Measurements from ENCODE around the gene RAB35. TPM values are rescaled to one million over a fixed set of nuclear protein-coding genes. Genes with fewer than 3 reads are reported as not detected.

The RAB35 gene
- total RNA-seq, 1 donor from 2014 or later = 34.8 TPM

DNA sequence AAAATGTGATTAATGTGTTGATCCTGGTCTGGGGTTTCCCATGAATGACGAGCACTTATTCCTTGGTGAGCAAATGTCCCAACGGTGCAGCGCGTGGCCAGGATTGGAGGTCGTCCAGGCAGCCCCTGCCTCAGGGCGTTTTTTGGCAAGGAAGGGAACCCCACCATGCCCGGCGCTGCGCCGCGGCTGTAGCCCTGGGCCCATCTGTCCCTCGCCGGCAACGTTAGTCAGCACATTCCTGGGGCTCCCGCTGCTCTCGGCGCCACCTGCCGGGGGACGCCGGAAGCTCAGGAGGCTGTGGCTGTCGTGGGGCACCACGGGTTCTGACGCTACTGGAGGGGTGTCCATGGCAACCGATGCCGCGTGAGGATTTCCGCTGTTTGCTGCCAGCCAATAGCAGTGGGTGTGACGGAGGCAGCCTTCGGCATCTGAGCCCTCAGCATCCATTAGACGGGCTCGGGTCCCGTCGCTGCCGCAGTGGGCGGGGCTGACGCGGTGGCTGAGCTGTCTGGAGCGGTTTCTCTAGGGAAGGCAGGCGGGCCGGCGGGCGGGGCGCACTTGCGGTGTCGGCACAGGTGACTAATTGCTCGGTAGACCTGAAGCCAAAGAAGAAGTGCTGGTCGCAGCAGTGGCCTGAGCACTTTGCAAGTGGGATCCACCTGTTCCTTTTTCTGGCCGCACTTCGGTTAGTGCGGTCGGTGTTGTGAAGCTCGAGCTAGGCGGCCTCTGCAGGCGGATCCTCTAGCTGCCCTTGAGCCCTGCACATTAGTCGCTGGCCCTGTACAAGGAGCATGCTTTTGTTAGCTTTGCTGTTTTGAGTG is 29.5 kb downstream of the RAB35 start:
- peak; percentile 99 for DNase-seq

DNA sequence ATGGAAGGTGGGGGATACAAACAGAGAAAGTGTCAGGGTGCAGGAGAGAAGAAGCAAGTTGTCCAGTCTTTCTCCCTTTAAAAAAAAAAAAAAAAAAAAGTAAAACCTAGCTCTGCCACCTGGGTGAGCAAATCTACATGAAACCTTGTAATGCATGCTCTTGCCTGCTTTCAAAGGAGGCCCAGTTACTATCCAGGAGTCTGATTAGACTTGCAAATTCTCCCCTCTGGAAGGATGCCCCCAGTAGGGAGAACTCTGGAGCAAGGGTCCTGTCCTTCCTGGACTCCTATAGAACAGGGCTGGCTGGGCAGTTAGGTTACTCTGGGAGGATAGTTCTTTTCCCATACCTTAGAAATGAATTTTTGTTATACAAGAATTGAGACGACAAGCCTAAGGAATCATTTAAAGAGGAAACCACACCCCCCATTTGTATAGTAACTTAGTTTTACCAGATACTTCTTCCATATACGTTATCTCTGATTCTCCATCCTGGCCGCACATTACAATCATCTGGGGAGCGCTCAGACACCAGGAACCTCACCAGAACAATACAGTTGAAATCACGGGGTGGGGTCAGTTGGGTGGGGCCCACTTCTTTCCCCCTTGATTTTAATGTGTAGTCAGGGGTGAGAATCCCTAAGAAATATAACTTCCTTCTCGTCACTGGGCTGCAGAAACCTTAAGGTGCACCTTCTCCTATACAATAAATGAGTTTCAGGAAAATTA is 30.5 kb downstream of the RAB35 start:
- no peak for DNase-seq

DNA sequence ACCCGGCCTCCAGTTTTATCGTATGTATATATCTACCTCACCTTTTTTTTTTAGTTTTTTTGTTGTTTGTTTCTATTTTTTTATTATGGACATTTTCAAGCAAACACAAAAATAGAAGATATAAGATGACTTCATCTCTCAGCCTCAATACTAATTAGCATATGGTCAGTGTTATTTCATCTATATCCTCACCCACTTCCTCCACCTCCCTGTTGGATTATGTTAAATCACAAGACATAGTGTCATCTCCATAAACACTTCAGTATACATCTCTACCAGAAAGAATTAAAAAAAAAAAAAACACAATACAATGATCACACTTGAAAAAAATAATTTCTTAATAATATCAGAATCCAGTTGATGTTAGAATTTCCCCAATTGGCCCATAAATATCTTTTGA is 34.9 kb downstream of the RAB35 start:
- no peak for DNase-seq

DNA sequence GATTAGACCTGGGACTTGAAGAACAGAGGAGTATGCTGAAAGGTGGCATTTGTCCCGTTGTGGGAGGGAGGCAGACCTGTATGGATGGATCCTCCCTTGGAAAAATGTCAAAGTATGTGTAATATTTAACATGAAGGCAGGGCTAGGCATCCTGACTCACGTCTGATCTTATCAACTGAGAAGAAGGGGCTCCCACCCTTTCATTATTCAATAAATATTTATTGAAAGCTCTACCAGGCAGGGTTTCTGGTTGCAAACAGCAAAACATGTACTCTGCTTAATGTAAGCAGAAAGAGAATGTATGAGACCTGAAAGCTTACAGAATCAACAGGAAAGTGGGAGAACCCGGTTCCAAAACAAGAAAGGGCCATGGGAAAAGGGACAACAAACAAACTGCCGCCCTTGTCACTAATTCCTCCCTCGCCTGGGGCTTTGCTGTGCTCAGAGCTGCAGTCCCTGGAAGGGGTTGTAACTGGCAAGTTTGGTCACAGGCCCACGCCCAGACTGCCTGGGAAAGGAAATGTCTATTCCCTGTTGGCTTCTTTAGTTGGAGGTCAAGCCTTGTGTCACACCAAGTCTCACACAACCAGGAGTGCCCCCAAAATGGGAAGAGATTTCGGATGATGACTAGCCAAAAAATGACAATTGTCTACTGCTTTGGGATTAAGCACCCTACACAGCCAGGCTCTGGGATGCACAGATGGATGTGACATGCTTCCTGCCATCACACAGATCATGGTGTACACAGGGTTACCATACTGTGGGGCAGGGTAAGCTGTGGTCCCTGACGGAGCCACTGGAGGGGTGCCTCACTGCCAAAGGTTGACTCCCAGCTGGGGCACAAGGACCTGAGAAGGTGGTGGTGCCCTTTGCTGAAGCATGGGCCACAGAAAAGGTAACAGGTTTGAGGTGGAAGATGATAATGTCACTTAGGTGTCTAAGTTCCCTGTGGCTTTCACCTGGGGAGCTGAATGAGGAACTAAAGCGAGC is 36.8 kb downstream of the RAB35 start:
- no peak for DNase-seq

DNA sequence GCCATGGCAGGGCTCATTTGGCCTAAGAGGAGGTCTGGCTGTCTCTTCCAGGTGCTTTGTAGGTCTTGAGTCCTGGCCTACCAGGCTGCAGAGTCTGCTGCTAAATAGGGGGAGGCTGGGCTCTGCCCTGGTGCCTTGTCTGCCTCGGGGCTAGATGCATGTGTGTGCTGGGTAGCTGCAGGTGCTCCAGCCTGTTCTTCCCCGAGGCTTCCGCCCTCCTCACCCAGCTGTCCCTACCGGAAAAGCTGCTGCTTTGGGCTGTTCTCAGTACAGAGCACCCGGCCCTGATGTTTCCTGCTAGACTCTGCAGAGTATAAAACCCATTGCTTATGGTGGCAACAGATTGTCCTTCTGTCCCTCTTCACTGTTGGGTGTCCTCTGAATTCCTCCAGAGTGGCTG is 37.7 kb downstream of the RAB35 start:
- no peak for DNase-seq

DNA sequence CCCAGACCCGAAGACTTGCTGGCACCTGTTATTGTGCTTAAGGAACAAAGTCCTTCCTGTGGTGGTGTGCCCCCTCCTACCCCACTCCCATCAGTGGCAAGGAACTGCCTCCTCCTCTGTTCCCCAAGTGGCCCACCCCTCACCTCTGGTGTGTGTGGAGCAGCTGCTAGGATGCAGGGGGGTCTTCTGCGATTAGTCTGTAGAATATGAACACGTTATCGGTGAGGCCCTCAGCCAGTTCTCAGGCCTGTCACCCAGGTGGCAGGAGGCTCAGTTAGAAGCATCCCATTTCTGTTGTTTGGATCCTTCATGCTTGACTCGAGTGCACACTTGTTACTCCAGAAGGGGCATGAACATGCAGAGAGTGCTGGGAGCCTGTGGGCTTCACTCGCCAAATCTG is 39.3 kb downstream of the RAB35 start:
- no peak for DNase-seq

DNA sequence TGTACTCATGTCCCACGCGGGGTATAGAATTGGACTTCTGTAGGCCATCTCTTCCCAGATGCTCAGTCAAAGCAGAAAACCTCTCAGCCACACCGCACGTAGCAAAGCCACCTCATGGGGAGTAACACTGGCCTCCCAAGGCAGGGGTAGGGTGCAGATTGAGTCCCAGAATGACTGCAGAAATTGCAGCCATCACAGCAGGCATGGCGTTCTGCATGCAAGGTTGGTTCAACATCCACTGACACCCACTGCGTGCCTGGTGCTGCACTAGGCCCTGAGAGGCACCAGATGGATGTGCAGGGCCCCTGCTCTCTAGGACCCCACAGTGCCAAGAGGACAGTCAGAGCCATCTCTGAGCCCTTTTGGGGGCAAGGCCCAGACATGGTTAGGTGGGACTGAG is 39.9 kb downstream of the RAB35 start:
- no peak for DNase-seq

DNA sequence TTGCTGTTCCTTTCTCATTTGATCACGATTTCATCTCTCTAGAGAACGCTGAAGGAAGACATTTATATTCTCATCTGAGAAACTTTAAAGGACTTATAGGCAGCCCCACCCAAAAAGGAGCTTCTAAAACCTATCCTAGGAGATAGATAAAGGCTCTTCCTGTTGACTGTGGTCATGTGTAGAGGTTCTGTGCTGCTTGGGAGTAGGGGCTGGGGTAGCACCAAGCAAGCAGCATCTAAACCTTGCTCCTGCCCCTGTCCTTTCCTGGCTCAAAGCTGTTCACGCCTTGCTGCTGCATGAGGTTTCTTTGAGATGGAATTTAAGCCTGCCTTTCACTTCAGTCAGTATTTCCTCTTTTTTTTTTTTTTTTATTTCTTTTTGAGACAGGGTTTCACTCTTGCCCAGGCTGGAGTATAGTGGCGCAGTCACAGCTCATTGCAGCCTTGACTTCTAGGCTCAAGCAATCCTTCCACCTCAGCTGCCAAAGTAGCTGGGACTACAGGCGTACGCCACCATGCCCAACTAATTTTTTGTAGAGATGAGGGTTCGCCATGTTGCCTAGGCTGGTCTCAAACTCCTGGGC is 41.4 kb downstream of the RAB35 start:
- no peak for DNase-seq

DNA sequence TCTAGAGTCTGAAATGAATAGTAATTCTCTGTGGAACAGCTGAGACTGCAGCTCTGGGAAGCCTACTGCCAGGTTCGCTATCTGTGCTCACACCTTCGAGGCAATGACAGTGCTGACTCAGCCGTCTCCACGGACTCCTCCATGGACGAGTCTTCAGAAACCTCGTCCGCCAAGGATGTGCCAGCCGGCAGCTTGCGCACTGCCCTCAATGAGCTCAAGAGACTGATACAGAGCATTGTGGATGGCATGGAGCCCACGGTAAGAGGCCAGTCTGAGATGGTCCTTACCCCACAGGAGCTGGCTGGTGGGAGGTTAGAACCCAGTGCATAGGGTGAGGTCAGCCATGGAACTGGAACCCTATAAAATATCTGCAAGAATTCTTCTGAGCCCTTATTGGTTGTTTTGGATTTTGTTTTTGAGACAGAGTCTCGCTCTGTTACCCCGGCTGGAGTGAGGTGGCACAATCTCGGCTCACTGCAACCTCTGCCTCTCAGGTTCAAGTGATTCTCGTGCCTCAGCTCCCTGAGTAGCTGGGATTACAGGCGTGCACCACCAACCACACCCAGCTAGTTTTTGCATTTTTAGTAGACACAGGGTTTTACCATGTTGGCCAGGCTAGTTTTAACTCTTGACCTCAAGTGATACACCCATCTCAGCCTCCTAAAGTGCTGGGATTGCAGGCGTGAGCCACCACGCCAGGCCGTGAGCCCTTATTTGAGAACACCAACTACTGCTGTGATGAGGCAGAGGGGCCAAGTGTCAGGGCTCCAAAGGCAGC is 43.9 kb downstream of the RAB35 start:
- DNase-seq = no peak

DNA sequence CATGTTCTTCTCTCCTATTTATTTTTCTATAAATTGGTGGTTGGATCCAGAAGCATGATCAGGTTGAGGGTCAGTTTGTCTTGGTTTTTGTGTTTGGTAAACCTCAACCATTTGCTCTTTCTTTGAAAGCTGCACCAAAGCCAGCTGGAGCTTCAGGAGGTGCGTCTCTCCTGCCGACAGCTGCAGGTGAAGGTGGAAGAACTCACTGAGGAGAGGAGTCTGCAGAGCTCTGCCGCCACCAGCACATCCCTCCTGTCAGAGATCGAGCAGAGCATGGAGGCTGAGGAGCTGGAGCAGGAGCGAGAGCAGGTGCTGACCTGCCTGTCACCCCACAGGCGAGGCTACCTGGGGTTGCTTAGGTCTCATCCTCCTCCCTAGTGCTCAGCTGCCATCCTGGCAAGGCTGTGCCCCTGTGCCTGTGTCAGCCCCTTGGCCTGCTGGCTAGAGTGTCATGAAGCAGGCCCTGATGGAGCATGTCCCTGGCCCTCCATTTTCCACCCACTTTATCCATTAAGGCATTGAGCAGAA is 45.0 kb downstream of the RAB35 start:
- DNase-seq = no peak

DNA sequence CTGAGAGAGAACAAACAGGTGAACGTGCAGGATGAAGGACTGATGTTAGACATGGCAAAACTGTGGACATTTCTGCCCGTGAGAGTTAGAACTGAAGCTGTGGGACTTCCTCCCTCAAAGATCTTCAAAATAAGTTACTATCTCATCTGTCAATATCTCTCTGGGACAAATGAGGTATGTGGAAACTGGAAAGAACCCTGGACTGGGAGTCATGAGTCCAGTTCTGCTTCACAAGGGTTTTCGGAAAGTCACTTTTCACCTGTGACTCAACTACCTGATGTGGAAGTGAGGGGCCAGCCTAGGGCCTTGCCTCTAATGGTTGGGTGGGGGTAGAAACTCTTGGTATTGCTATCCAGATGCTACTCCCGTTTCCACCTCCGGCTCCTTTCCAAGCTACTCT is 47.3 kb downstream of the RAB35 start:
- no peak for DNase-seq

DNA sequence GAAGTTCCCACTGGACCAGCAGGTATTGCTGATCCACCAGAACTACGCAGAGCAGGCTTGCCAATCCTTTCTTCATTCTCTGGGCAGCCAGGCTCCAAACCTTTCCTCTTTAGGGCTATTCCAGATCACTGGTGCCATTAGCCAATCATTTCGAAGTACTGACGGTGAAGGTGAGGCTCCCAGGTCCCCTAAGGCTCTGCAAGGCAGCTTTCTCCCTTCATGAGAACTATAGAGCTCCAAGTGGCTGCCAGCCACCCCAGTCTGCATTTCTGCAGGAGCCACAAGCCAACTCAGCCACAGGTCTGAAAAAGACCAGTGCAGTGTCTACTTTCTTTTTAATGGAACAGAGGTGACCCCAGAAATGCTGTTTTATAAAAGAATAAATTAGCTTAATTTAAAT is 48.7 kb downstream of the RAB35 start:
- no peak for DNase-seq

DNA sequence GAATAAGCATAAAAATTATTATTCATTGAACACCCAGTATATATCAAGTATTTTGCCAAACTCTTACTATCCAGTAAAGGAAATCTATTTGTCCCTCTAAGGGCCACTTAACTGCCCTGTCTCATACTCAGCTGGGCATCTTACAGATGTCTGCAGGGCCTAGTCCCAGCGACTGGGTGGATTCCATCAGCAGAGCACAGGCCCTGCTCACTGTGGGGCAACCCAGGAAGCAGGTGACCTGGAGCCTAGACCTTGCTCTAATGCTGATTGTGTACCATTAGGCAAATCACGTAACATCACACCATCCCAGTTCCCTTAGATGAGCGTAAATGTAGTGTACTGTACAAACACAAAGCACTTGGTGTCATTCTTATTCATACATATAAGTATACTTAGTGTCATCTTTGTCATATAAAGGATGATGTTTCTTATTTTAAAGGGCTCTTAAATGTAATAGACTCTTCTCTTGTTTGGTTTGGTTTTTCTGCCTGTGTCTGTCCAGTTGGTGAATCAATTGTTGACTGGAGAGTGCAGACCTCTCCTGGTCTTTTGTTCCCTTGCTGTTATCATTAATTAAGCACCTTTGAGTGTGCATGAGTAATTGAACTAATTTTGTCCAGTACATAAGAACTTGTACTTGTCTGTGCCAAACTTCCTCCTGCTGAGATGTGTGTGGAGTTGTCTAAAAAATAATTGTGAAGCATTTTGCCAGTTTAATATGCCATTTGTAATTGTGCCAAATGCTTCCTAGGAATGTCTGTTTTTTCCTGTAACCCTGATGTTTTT is 49.3 kb downstream of the RAB35 start:
- no peak for DNase-seq

DNA sequence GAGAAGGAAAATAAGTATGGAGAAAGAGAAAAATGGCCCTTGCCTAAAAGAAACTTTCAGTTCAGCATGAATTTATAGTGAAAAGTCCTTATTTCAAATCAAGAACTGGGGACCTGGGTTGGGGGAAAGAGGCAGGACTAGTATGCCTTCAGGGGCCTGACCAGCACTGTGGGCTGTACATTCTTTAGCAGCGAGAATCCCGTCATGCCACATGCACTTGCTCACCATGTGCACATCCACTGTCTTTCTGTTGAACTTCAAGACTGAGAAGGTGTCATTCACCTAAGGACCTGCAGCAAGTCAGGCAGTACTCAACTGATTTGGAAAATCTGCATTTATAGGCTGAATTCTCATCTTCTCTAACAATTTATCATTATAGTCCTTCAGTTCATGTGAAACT is 50.2 kb downstream of the RAB35 start:
- DNase-seq = no peak

DNA sequence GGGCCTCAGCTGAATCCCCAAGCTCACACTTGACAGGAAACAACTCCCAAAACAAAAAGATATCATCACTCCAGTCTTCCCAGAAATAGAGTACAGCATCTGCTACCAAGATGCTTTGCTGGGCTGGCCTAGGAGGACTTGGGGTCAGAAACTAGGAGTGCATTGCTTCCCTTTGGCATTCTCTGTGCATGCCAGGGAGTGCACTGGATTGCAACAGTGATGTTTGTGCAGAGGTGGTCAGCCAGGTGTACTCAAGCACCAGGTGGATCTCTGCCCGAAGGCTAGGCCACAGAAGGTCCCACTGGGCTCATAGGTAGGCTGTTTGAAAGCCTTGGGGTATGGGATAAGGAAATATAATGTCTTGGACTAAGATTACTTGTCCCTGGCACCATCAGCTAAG is 51.1 kb downstream of the RAB35 start:
- no peak for DNase-seq

DNA sequence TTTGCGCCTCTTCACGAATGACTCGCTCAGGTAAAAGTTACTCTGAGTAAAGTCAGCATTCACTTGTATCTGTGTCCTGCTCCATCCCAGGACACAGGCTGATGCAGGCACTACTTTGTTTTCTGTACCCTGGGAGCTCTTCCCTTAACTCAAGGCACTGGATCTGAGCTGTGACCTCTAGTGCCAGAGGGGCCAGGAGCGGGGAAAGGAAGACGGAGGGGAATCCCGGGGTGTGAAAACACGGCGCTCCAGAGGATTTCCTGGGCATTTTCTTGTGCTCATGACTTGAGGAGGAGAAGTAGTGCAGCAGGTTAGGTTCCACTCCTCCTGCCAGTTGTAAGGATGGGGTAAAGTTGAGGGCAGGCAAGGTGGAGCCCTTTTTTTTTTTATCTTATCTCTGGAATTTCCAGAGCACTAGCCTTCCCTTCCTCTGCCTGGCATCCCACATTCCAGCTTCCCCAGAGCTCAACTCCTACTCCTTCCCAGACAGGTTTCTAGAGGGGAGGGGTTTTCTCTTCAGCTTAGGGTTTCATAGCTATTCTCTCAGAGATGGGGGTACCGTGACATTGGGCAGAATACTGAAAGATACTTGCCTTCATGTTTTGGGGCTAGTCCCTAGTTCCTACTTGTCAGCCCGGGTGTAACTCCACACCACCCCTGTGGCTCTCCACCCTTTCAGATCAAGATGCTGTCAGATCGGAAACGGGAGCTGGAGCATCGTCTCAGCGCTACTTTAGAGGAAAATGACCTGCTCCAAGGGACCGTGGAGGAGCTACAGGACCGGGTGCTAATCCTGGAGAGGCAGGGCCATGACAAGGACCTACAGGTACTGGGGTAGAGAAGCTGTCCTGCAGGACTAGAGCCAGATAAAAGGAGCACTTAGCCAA is 52.3 kb downstream of the RAB35 start:
- no peak for DNase-seq

DNA sequence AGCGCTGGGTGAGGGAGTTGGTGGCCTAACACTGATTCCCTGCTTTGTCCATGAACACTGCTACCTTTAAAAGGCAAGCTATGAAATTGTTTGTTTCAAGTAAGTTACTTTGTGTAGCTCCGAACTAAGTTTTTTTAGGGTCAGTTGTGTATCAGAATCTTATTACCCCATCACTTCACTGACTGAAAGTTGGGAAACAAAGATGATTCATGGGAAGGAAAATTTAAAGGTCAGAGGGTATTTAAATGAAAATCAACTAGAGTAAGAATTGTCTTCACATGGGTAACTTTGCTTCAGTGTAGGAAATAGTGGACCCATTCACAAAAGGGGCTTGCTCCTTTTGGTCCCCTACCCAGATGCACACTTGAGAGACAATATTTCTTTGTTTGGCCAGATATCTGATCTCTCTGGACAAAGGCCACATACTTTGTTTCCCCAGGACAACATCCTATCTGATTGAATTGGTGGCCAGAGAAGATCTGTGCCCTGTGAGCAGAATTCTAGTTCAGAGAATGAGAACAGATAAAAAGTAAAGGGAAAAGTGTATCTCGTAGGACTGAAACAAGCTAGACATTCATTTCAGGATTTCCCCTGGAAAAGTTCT is 53.5 kb downstream of the RAB35 start:
- no peak for DNase-seq

DNA sequence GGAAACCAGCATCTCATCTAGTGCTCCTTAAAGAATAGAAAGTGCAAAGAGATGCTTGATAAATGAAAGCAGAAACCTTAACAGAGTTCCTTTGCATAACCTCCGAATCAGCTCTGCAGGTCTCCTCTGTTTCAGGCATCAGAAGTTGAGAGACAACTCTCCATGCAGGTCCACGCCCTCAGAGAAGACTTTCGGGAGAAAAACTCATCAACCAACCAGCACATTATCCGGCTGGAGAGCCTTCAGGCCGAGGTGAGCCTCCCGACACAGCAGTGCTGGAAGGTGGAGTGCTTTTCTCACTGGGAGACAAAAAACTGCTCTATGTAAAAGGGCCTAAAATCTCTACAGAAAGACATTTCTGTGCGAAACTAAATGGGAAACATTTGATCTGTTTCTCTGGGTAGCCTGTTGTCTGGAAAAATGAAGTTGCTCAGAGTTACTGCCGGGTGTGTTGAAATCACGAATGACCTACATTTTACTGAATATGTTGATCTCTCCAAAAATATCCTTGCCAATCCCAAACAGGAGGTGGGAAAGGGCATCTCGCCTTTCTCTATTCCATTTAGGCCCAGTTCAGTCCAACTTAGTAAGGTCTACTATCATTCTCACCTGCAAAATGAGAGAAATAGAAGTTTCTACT is 54.9 kb downstream of the RAB35 start:
- DNase-seq = no peak
